Measurements from ENCODE around the gene HOXA13. TPM values are rescaled to one million over a fixed set of nuclear protein-coding genes. Genes with fewer than 3 reads are reported as not detected.

HOXA13 gene
- polyA plus RNA-seq, 1 donor: not detected

DNA sequence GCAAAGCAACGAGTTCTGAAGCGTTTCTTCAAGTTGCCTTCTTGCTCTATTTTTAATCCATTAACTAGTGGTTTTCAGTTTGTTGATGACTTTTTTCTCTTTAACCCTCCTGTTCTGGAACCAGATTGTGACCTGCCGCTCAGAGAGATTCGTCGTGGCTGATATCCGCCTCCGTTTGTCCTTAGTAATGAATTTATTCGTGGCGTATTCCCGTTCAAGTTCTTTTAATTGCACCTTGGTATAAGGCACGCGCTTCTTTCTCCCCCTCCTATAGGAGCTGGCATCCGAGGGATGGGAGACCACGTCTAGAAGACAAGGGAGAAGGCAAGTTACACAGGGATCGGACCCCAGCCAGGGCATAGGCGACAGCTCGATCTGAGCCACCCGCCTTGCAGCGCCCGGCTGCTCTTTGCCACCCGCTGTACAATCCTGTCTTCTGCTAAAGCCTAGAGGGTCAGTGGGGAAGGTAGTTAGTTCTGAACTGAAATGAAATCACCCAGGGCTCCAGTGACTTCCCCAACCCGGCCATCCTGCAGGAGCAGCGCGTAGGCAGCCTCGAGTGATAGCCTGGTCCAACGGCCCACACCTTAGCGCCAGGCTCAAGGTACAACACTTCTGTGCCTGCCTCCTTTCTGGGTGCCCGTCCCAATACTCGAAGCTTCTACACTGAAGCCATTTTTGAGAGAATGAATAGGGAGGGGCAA lies 1.6 kb downstream of the HOXA13 start:
- Histone ChIP-seq H3K36me3 (ENCODE audit: control insufficient read depth, insufficient read depth, low read length) (no peaks in the 10 kb centered on the region), H3K4me3 (ENCODE audit: low read length) (no peak overlapping the region), H3K27me3 (ENCODE audit: control insufficient read depth, insufficient read depth, low read length) (peaks cover 88% of the 10 kb centered on the region), H3K9me3 (ENCODE audit: control insufficient read depth, low read depth, low read length) (peaks cover 8% of the 10 kb centered on the region), H3K27ac (ENCODE audit: low read length) (no peak overlapping the region), H3K4me1 (ENCODE audit: control insufficient read depth, insufficient read depth, low read length) (peaks cover 13% of the 10 kb centered on the region)
- DNase-seq: no peak
- WGBS (ENCODE audit: insufficient coverage, low lambda C conversion rate): 11% methylated on average over 2 of the region's 29 CpGs

- Histone ChIP-seq H3K27ac (ENCODE audit: low read length) (no peak overlapping the region), H3K4me3 (ENCODE audit: low read length) (no peak overlapping the region), H3K4me1 (ENCODE audit: control insufficient read depth, insufficient read depth, low read length) (peaks cover 15% of the 10 kb centered on the region), H3K36me3 (ENCODE audit: control insufficient read depth, insufficient read depth, low read length) (no peaks in the 10 kb centered on the region), H3K9me3 (ENCODE audit: control insufficient read depth, low read depth, low read length) (peaks cover 12% of the 10 kb centered on the region), H3K27me3 (ENCODE audit: control insufficient read depth, insufficient read depth, low read length) (peaks cover 88% of the 10 kb centered on the region)
- 25% methylated on average over 3 of the region's 18 CpGs for WGBS (ENCODE audit: insufficient coverage, low lambda C conversion rate)
- DNase-seq: no peak
Measured at GRCh38 chr7:27197137-27198042, 2.5 kb downstream of the HOXA13 start.

DNA sequence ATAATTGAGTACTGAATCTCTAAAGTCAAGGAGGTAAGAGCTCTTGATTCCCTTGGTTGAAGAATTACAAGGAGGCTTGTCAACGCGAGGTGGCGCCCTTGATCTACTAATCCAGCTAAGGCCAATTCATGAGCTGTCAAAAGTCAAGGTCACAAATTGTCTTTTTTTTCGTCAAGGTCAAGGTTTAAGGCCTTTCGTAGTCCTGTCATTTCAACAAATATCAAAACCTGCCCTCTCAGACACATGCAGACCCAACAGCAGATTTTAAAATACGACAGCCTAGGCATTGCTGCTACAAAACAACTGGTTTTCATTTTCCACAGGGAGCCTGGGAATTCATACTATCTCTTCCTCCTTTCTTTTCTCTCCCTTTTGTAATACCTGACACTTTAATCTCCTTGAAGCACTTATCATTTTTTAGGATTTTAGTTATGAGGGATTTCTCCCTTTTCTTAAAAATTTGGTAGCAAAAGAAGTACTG lies 3.6 kb downstream of the HOXA13 start:
- Histone ChIP-seq H3K27ac (ENCODE audit: low read length) (no peak overlapping the region), H3K4me3 (ENCODE audit: low read length) (no peak overlapping the region), H3K4me1 (ENCODE audit: control insufficient read depth, insufficient read depth, low read length) (peaks cover 12% of the 10 kb centered on the region), H3K9me3 (ENCODE audit: control insufficient read depth, low read depth, low read length) (peaks cover 16% of the 10 kb centered on the region), H3K36me3 (ENCODE audit: control insufficient read depth, insufficient read depth, low read length) (no peaks in the 10 kb centered on the region), H3K27me3 (ENCODE audit: control insufficient read depth, insufficient read depth, low read length) (peaks cover 88% of the 10 kb centered on the region)
- DNase-seq: peak; percentile 60 to 66
- WGBS (ENCODE audit: insufficient coverage, low lambda C conversion rate): 0% methylated on average over 2 of the region's 6 CpGs

- DNase-seq: no peak
- peaks cover 16% of the 10 kb centered on the region for H3K9me3 ChIP-seq (ENCODE audit: control insufficient read depth, low read depth, low read length)
- peaks cover 89% of the 10 kb centered on the region for H3K27me3 ChIP-seq (ENCODE audit: control insufficient read depth, insufficient read depth, low read length)
- H3K4me3 ChIP-seq (ENCODE audit: low read length): no peak overlapping the region
- H3K27ac ChIP-seq (ENCODE audit: low read length): no peak overlapping the region
- 57% methylated on average over 4 of the region's 9 CpGs for WGBS (ENCODE audit: insufficient coverage, low lambda C conversion rate)
- peaks cover 2% of the 10 kb centered on the region for H3K4me1 ChIP-seq (ENCODE audit: control insufficient read depth, insufficient read depth, low read length)
- no peaks in the 10 kb centered on the region for H3K36me3 ChIP-seq (ENCODE audit: control insufficient read depth, insufficient read depth, low read length)
Measured at GRCh38 chr7:27194686-27195379, 5.1 kb downstream of the HOXA13 start.

- H3K27me3 ChIP-seq (ENCODE audit: control insufficient read depth, insufficient read depth, low read length): peaks cover 93% of the 10 kb centered on the region
- no peak overlapping the region for H3K4me3 ChIP-seq (ENCODE audit: low read length)
- DNase-seq: no peak
- no peak overlapping the region for H3K27ac ChIP-seq (ENCODE audit: low read length)
- no peaks in the 10 kb centered on the region for H3K36me3 ChIP-seq (ENCODE audit: control insufficient read depth, insufficient read depth, low read length)
- H3K9me3 ChIP-seq (ENCODE audit: control insufficient read depth, low read depth, low read length): peaks cover 17% of the 10 kb centered on the region
- peaks cover 2% of the 10 kb centered on the region for H3K4me1 ChIP-seq (ENCODE audit: control insufficient read depth, insufficient read depth, low read length)
- WGBS (ENCODE audit: insufficient coverage, low lambda C conversion rate): no CpG with 5 or more reads among the region's 2 CpGs
Measured at GRCh38 chr7:27194002-27194352, 5.9 kb downstream of the HOXA13 start.

GRCh38 chr7:27193335-27194001 lies 6.4 kb downstream of the HOXA13 start:
- DNase-seq: no peak
- no CpG with 5 or more reads among the region's 29 CpGs for WGBS (ENCODE audit: insufficient coverage, low lambda C conversion rate)
- H3K4me3 ChIP-seq (ENCODE audit: low read length): no peak overlapping the region
- H3K27ac ChIP-seq (ENCODE audit: low read length): no peak overlapping the region
- peaks cover 4% of the 10 kb centered on the region for H3K4me1 ChIP-seq (ENCODE audit: control insufficient read depth, insufficient read depth, low read length)
- H3K9me3 ChIP-seq (ENCODE audit: control insufficient read depth, low read depth, low read length): peaks cover 18% of the 10 kb centered on the region
- peaks cover 93% of the 10 kb centered on the region for H3K27me3 ChIP-seq (ENCODE audit: control insufficient read depth, insufficient read depth, low read length)
- H3K36me3 ChIP-seq (ENCODE audit: control insufficient read depth, insufficient read depth, low read length): no peaks in the 10 kb centered on the region

DNA sequence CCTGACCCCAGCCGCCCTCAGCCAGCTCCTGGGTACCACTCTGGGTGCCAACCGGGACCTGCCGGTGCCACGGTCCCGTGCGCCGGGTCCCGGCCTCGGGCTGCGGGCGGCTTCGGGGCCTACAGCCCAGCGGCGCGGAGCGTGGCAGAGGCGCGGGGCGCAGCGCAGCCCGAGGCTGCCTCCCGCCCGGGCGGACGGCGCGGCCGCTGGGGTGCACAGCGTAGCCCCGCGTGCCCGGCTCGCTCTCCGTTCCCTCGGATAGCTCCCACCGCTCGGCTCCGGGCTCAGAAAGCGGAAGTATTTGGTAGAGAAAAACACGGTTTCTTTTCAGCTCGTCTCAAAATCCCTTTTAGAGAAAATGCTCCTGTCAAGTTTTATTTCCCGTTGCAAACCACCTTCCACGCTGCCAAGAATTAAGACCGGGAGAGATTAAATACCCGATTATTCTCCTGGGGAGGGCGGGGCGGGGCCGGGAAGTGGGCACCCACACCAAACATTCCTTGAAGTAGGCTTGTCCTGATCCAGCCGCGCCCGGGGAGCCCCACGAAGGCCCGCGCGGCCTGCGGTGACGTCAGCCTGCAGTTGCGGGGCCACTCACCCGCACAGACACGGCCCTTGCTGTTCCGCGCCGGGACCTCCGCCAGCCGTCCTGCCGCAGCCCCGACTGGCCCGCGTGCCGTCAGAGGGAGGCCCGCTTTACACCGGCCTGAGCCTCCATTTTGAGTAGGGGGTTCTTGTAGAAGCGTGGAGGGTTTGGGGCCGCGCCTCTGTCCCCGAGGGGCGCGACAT lies 7.2 kb downstream of the HOXA13 start:
- Histone ChIP-seq H3K9me3 (ENCODE audit: control insufficient read depth, low read depth, low read length) (peaks cover 26% of the 10 kb centered on the region), H3K27me3 (ENCODE audit: control insufficient read depth, insufficient read depth, low read length) (peaks cover 93% of the 10 kb centered on the region), H3K36me3 (ENCODE audit: control insufficient read depth, insufficient read depth, low read length) (no peaks in the 10 kb centered on the region), H3K4me1 (ENCODE audit: control insufficient read depth, insufficient read depth, low read length) (peaks cover 6% of the 10 kb centered on the region), H3K4me3 (ENCODE audit: low read length) (no peak overlapping the region), H3K27ac (ENCODE audit: low read length) (no peak overlapping the region)
- DNase-seq: no peak
- no CpG with 5 or more reads among the region's 78 CpGs for WGBS (ENCODE audit: insufficient coverage, low lambda C conversion rate)

- H3K27ac ChIP-seq (ENCODE audit: low read length): no peak overlapping the region
- H3K36me3 ChIP-seq (ENCODE audit: control insufficient read depth, insufficient read depth, low read length): no peaks in the 10 kb centered on the region
- H3K4me3 ChIP-seq (ENCODE audit: low read length): no peak overlapping the region
- H3K4me1 ChIP-seq (ENCODE audit: control insufficient read depth, insufficient read depth, low read length): peaks cover 6% of the 10 kb centered on the region
- peaks cover 93% of the 10 kb centered on the region for H3K27me3 ChIP-seq (ENCODE audit: control insufficient read depth, insufficient read depth, low read length)
- peaks cover 28% of the 10 kb centered on the region for H3K9me3 ChIP-seq (ENCODE audit: control insufficient read depth, low read depth, low read length)
- WGBS (ENCODE audit: insufficient coverage, low lambda C conversion rate): no CpG with 5 or more reads among the region's 42 CpGs
- no peak for DNase-seq
Measured at GRCh38 chr7:27191833-27192545, 7.9 kb downstream of the HOXA13 start.

GRCh38 chr7:27191161-27191731 lies 8.6 kb downstream of the HOXA13 start:
- no peak for DNase-seq
- no peak overlapping the region for H3K4me3 ChIP-seq (ENCODE audit: low read length)
- H3K4me1 ChIP-seq (ENCODE audit: control insufficient read depth, insufficient read depth, low read length): peaks cover 6% of the 10 kb centered on the region
- H3K27me3 ChIP-seq (ENCODE audit: control insufficient read depth, insufficient read depth, low read length): peaks cover 99% of the 10 kb centered on the region
- no CpG with 5 or more reads among the region's 15 CpGs for WGBS (ENCODE audit: insufficient coverage, low lambda C conversion rate)
- H3K9me3 ChIP-seq (ENCODE audit: control insufficient read depth, low read depth, low read length): peaks cover 28% of the 10 kb centered on the region
- H3K36me3 ChIP-seq (ENCODE audit: control insufficient read depth, insufficient read depth, low read length): no peaks in the 10 kb centered on the region
- no peak overlapping the region for H3K27ac ChIP-seq (ENCODE audit: low read length)
